ENCODE data around the gene RHOG.
A peak's percentile ranks its signal among the peaks of the same experiment; 100 is the strongest.

Gene RHOG

GRCh38 chr11:3841426-3842350 is 929 bp upstream of the RHOG start:
- H3K4me1 Mint-ChIP-seq, result peaks cover 40% of the 10 kb centered on the region
- peak; percentile 61 for TF ChIP-seq CTCF (IDR thresholded peaks at IDR 0.05)
- peak; percentile 81 for DNase-seq
- H3K27me3 Mint-ChIP-seq (ENCODE audit: low read depth, poor library complexity), result no peaks in the 10 kb centered on the region
- no peak overlapping the region for H3K27ac Mint-ChIP-seq
- H3K4me3 Mint-ChIP-seq, result peak overlapping the region; percentile 82
- H3K36me3 Mint-ChIP-seq (ENCODE audit: low read depth), result no peaks in the 10 kb centered on the region
- H3K9me3 Mint-ChIP-seq, result peaks cover 7% of the 10 kb centered on the region

- DNase-seq, result peak; percentile 80
- Mint-ChIP-seq H3K9me3 (peaks cover 7% of the 10 kb centered on the region), H3K4me1 (peaks cover 48% of the 10 kb centered on the region), H3K27me3 (ENCODE audit: low read depth, poor library complexity) (no peaks in the 10 kb centered on the region), H3K27ac (peak overlapping the region; percentile 25), H3K36me3 (ENCODE audit: low read depth) (peaks cover 5% of the 10 kb centered on the region), H3K4me3 (peak overlapping the region; percentile 83)
- TF ChIP-seq CTCF (IDR thresholded peaks at IDR 0.05), result no peak
These were observed 522 bp downstream of the RHOG start for GRCh38 chr11:3840004-3840869.

- H3K27me3 Mint-ChIP-seq (ENCODE audit: low read depth, poor library complexity), result no peaks in the 10 kb centered on the region
- no peak for DNase-seq
- peak overlapping the region; percentile 19 for H3K4me3 Mint-ChIP-seq
- H3K36me3 Mint-ChIP-seq (ENCODE audit: low read depth), result peaks cover 10% of the 10 kb centered on the region
- H3K4me1 Mint-ChIP-seq, result peaks cover 55% of the 10 kb centered on the region
- no peak overlapping the region for H3K27ac Mint-ChIP-seq
- peaks cover 7% of the 10 kb centered on the region for H3K9me3 Mint-ChIP-seq
- TF ChIP-seq CTCF (IDR thresholded peaks at IDR 0.05), result no peak
These were observed 2.3 kb downstream of the RHOG start for GRCh38 chr11:3838504-3838903.

GRCh38 chr11:3837793-3838192 is 3.0 kb downstream of the RHOG start:
- no peaks in the 10 kb centered on the region for H3K27me3 Mint-ChIP-seq (ENCODE audit: low read depth, poor library complexity)
- peaks cover 7% of the 10 kb centered on the region for H3K9me3 Mint-ChIP-seq
- peaks cover 52% of the 10 kb centered on the region for H3K4me1 Mint-ChIP-seq
- peaks cover 10% of the 10 kb centered on the region for H3K36me3 Mint-ChIP-seq (ENCODE audit: low read depth)
- no peak overlapping the region for H3K27ac Mint-ChIP-seq
- DNase-seq, result no peak
- no peak overlapping the region for H3K4me3 Mint-ChIP-seq
- no peak for TF ChIP-seq CTCF (IDR thresholded peaks at IDR 0.05)

GRCh38 chr11:3836903-3837302 is 3.9 kb downstream of the RHOG start:
- Mint-ChIP-seq H3K9me3 (peaks cover 4% of the 10 kb centered on the region), H3K27me3 (ENCODE audit: low read depth, poor library complexity) (no peaks in the 10 kb centered on the region), H3K36me3 (ENCODE audit: low read depth) (peaks cover 10% of the 10 kb centered on the region), H3K27ac (no peak overlapping the region), H3K4me1 (peaks cover 52% of the 10 kb centered on the region), H3K4me3 (no peak overlapping the region)
- no peak for TF ChIP-seq CTCF (IDR thresholded peaks at IDR 0.05)
- DNase-seq, result no peak
